ENCODE data around the gene FTO. TPM values are rescaled to one million over a fixed set of nuclear protein-coding genes. Genes with fewer than 3 reads are reported as not detected.
"Not testable (repeated sequence)": the region's sequence is repeated elsewhere in the genome, so short reads cannot be mapped to it uniquely, and the experiment has no call there.

The FTO gene
- total and polyA plus RNA-seq, 9 donors, result 45.0 to 71.1 (median 55.6) TPM

DNA sequence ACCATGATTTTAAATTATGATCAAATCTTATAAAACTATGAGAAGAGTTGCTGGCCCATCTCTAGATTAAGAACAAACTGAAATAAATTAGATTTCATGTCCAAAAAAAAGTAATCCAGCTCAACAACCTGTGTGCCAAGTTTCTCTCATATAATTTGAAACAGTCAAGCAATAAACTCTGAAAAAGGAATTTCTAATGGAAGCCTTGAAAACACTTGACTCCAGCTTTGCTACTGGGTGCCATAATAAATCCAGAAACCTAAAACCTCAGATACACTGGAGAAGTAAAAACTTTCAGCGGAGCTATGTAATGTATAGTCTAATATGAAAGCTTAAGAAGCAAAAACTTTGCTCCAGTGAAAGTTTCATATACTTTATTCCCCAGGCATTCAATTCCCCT, 25.8 kb upstream of the FTO start:
- Histone ChIP-seq H3K27me3 (ENCODE audit: control insufficient read depth, insufficient read depth, low read length) (no peaks in the 10 kb centered on the region), H3K36me3 (ENCODE audit: control insufficient read depth, insufficient read depth, low read length) (peaks cover 4% of the 10 kb centered on the region), H3K4me1 (ENCODE audit: control insufficient read depth, insufficient read depth, low read length) (no peaks in the 10 kb centered on the region), H3K4me3 (ENCODE audit: low read length) (no peak overlapping the region), H3K27ac (ENCODE audit: low read length) (no peak overlapping the region), H3K9me3 (replicated peaks; ENCODE audit: control insufficient read depth, low read depth, low read length) (no peaks in the 10 kb centered on the region)
- DNase-seq, result no peak
- WGBS (ENCODE audit: insufficient coverage), result no CpG with 5 or more reads among the region's 1 CpG

DNA sequence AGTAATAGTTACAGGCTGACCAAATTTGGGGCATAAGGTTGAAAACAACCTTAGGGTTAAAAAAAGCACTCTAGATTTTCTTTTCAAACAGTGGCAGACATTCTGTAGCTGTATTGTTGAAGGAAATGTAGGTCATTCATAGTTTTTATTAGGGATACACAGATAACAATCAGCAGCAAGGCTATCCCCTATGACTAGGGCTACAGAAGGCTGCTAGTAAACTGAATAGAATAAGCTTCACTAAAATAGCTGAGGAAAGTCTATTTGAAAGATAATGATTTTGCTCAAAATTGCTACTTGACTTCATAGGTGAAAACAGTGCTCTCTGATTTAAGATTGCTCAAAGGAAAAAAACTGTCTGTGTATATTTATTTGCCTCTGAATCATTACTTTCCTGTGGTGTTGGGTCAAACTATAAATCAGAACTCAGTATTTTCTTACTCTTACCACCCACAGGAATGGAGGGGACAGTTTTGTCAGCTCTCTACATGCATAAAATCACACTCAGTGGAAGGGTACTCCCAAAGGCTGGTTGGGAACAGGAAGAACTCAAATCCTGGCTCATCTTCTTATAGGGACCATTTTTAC, 25.1 kb upstream of the FTO start:
- no peak for DNase-seq
- Histone ChIP-seq H3K27me3 (ENCODE audit: control insufficient read depth, insufficient read depth, low read length) (no peaks in the 10 kb centered on the region), H3K36me3 (ENCODE audit: control insufficient read depth, insufficient read depth, low read length) (peaks cover 4% of the 10 kb centered on the region), H3K4me1 (ENCODE audit: control insufficient read depth, insufficient read depth, low read length) (no peaks in the 10 kb centered on the region), H3K4me3 (ENCODE audit: low read length) (no peak overlapping the region), H3K9me3 (replicated peaks; ENCODE audit: control insufficient read depth, low read depth, low read length) (no peaks in the 10 kb centered on the region), H3K27ac (ENCODE audit: low read length) (no peak overlapping the region)

- H3K9me3 ChIP-seq (replicated peaks; ENCODE audit: control insufficient read depth, low read depth, low read length), result no peaks in the 10 kb centered on the region
- no peaks in the 10 kb centered on the region for H3K4me1 ChIP-seq (ENCODE audit: control insufficient read depth, insufficient read depth, low read length)
- no CpG with 5 or more reads among the region's 2 CpGs for WGBS (ENCODE audit: insufficient coverage)
- H3K27ac ChIP-seq (ENCODE audit: low read length), result no peak overlapping the region
- H3K27me3 ChIP-seq (ENCODE audit: control insufficient read depth, insufficient read depth, low read length), result no peaks in the 10 kb centered on the region
- H3K4me3 ChIP-seq (ENCODE audit: low read length), result no peak overlapping the region
- no peak for DNase-seq
- peaks cover 7% of the 10 kb centered on the region for H3K36me3 ChIP-seq (ENCODE audit: control insufficient read depth, insufficient read depth, low read length)
Measured at GRCh38 chr16:53680756-53681155, 23.2 kb upstream of the FTO start.

GRCh38 chr16:53681354-53681753, 22.6 kb upstream of the FTO start:
- no peak for DNase-seq
- WGBS (ENCODE audit: insufficient coverage), result no CpG with 5 or more reads among the region's 2 CpGs
- peaks cover 10% of the 10 kb centered on the region for H3K36me3 ChIP-seq (ENCODE audit: control insufficient read depth, insufficient read depth, low read length)

GRCh38 chr16:53685334-53685733, 18.6 kb upstream of the FTO start:
- not testable (repeated sequence) for H3K27ac ChIP-seq (ENCODE audit: low read length); H3K4me3 ChIP-seq (ENCODE audit: low read length); H3K9me3 ChIP-seq (replicated peaks; ENCODE audit: control insufficient read depth, low read depth, low read length); H3K4me1 ChIP-seq (ENCODE audit: control insufficient read depth, insufficient read depth, low read length); DNase-seq; H3K27me3 ChIP-seq (ENCODE audit: control insufficient read depth, insufficient read depth, low read length); H3K36me3 ChIP-seq (ENCODE audit: control insufficient read depth, insufficient read depth, low read length)
- no CpG with 5 or more reads among the region's 3 CpGs for WGBS (ENCODE audit: insufficient coverage)

More at GRCh38 chr16:53681354-53681753, 22.6 kb upstream of the FTO start:
- Histone ChIP-seq H3K9me3 (replicated peaks; ENCODE audit: control insufficient read depth, low read depth, low read length) (no peaks in the 10 kb centered on the region), H3K27ac (ENCODE audit: low read length) (no peak overlapping the region), H3K27me3 (ENCODE audit: control insufficient read depth, insufficient read depth, low read length) (no peaks in the 10 kb centered on the region), H3K4me3 (ENCODE audit: low read length) (no peak overlapping the region), H3K4me1 (ENCODE audit: control insufficient read depth, insufficient read depth, low read length) (no peaks in the 10 kb centered on the region)

DNA sequence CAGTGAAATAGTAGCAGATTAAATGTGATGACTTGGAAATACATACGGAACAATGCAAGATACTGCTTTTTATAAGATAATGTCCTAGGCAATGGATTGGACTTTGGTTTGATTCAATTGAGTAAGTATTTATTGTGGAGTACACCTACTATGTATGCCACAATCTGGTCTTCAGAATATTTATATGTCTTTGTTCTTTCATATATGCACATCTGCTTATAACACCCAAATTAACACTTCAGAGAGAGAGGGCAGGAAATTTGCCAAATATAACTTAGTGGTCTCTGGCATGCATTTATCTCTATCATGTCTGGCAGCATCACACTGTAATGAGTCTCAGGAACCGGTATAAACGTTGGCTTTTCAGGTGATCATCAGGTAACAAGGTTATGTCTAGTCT, 17.2 kb upstream of the FTO start:
- H3K4me3 ChIP-seq (ENCODE audit: low read length), result no peak overlapping the region
- no peak for DNase-seq
- WGBS (ENCODE audit: insufficient coverage), result no CpG with 5 or more reads among the region's 3 CpGs
- no peak overlapping the region for H3K27ac ChIP-seq (ENCODE audit: low read length)
- no peaks in the 10 kb centered on the region for H3K4me1 ChIP-seq (ENCODE audit: control insufficient read depth, insufficient read depth, low read length)
- peaks cover 9% of the 10 kb centered on the region for H3K36me3 ChIP-seq (ENCODE audit: control insufficient read depth, insufficient read depth, low read length)
- H3K27me3 ChIP-seq (ENCODE audit: control insufficient read depth, insufficient read depth, low read length), result no peaks in the 10 kb centered on the region
- H3K9me3 ChIP-seq (replicated peaks; ENCODE audit: control insufficient read depth, low read depth, low read length), result no peaks in the 10 kb centered on the region

- Histone ChIP-seq H3K36me3 (ENCODE audit: control insufficient read depth, insufficient read depth, low read length) (peaks cover 12% of the 10 kb centered on the region), H3K4me1 (ENCODE audit: control insufficient read depth, insufficient read depth, low read length) (no peaks in the 10 kb centered on the region), H3K4me3 (ENCODE audit: low read length) (no peak overlapping the region), H3K9me3 (replicated peaks; ENCODE audit: control insufficient read depth, low read depth, low read length) (no peaks in the 10 kb centered on the region), H3K27me3 (ENCODE audit: control insufficient read depth, insufficient read depth, low read length) (no peaks in the 10 kb centered on the region), H3K27ac (ENCODE audit: low read length) (no peak overlapping the region)
- WGBS (ENCODE audit: insufficient coverage), result no CpG with 5 or more reads among the region's 3 CpGs
- no peak for DNase-seq
Measured at GRCh38 chr16:53689636-53690035, 14.3 kb upstream of the FTO start.

GRCh38 chr16:53690771-53691170, 13.2 kb upstream of the FTO start:
- Histone ChIP-seq H3K4me3 (ENCODE audit: low read length) (no peak overlapping the region), H3K27ac (ENCODE audit: low read length) (no peak overlapping the region)
- no CpG with 5 or more reads among the region's 2 CpGs for WGBS (ENCODE audit: insufficient coverage)

GRCh38 chr16:53692146-53692545, 11.8 kb upstream of the FTO start:
- peaks cover 6% of the 10 kb centered on the region for H3K36me3 ChIP-seq (ENCODE audit: control insufficient read depth, insufficient read depth, low read length)
- WGBS (ENCODE audit: insufficient coverage), result no CpG with 5 or more reads among the region's 5 CpGs

More at GRCh38 chr16:53690771-53691170, 13.2 kb upstream of the FTO start:
- Histone ChIP-seq H3K9me3 (replicated peaks; ENCODE audit: control insufficient read depth, low read depth, low read length) (no peaks in the 10 kb centered on the region), H3K4me1 (ENCODE audit: control insufficient read depth, insufficient read depth, low read length) (no peaks in the 10 kb centered on the region), H3K36me3 (ENCODE audit: control insufficient read depth, insufficient read depth, low read length) (peaks cover 8% of the 10 kb centered on the region), H3K27me3 (ENCODE audit: control insufficient read depth, insufficient read depth, low read length) (no peaks in the 10 kb centered on the region)
- no peak for DNase-seq

DNA sequence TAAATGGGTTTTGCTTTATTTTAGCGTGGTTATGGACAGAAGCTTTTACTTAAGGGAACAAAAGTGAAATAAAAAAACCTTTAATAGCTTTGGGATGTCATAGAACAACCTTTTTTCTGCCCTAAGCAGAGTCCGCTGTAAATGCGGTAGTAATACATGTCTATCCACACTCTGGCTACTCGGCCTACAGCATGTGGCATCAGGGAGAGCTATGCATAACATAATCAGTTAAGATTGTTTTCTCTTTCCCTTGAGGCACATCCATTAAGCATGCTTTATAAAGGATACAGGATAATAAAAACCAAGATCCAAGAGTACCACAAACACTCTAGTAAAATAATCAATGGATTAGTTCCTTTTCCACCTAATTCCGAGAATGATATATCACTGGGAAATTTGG, 10.6 kb upstream of the FTO start:
- DNase-seq, result no peak
- no peaks in the 10 kb centered on the region for H3K4me1 ChIP-seq (ENCODE audit: control insufficient read depth, insufficient read depth, low read length)
- WGBS (ENCODE audit: insufficient coverage), result 83% methylated on average over 1 of the region's 5 CpGs
- no peak overlapping the region for H3K4me3 ChIP-seq (ENCODE audit: low read length)
- H3K27ac ChIP-seq (ENCODE audit: low read length), result no peak overlapping the region
- H3K27me3 ChIP-seq (ENCODE audit: control insufficient read depth, insufficient read depth, low read length), result no peaks in the 10 kb centered on the region
- H3K9me3 ChIP-seq (replicated peaks; ENCODE audit: control insufficient read depth, low read depth, low read length), result no peaks in the 10 kb centered on the region
- H3K36me3 ChIP-seq (ENCODE audit: control insufficient read depth, insufficient read depth, low read length), result peaks cover 6% of the 10 kb centered on the region

More at GRCh38 chr16:53692146-53692545, 11.8 kb upstream of the FTO start:
- no peaks in the 10 kb centered on the region for H3K4me1 ChIP-seq (ENCODE audit: control insufficient read depth, insufficient read depth, low read length)
- H3K9me3 ChIP-seq (replicated peaks; ENCODE audit: control insufficient read depth, low read depth, low read length), result no peaks in the 10 kb centered on the region
- DNase-seq, result no peak
- H3K27me3 ChIP-seq (ENCODE audit: control insufficient read depth, insufficient read depth, low read length), result no peaks in the 10 kb centered on the region
- no peak overlapping the region for H3K4me3 ChIP-seq (ENCODE audit: low read length)
- no peak overlapping the region for H3K27ac ChIP-seq (ENCODE audit: low read length)

GRCh38 chr16:53695070-53695469, 8.9 kb upstream of the FTO start:
- Histone ChIP-seq H3K36me3 (ENCODE audit: control insufficient read depth, insufficient read depth, low read length) (peaks cover 6% of the 10 kb centered on the region), H3K4me3 (ENCODE audit: low read length) (no peak overlapping the region), H3K27me3 (ENCODE audit: control insufficient read depth, insufficient read depth, low read length) (no peaks in the 10 kb centered on the region), H3K27ac (ENCODE audit: low read length) (no peak overlapping the region), H3K4me1 (ENCODE audit: control insufficient read depth, insufficient read depth, low read length) (no peaks in the 10 kb centered on the region), H3K9me3 (replicated peaks; ENCODE audit: control insufficient read depth, low read depth, low read length) (no peaks in the 10 kb centered on the region)
- no peak for DNase-seq
- 83% methylated on average over 1 of the region's 1 CpG for WGBS (ENCODE audit: insufficient coverage)

Data from muscle of leg (tissue), 11 donors.